Stimulated activated CD4-positive, alpha-beta T cell treated with anti-CD3 and anti-CD28 coated beads, Interleukin-4, amount 100 ng/mL, for 24 hours (primary cell): Measurements from ENCODE around the gene PRDM4.

Source experiments
- DNase-seq: peaks from one replicate; pipeline ENCODE4 v3.0.0-alpha.2; 2020

PRDM4 gene

GRCh38 chr12:107685360-107686248 lies 75.3 kb downstream of the PRDM4 start, which contains the start of gene PWP1:
PWP1 (plus strand) TSS chr12:107685799; CDS start chr12:107685900, 101 bp downstream.
- peak; percentile 95 for DNase-seq

DNA sequence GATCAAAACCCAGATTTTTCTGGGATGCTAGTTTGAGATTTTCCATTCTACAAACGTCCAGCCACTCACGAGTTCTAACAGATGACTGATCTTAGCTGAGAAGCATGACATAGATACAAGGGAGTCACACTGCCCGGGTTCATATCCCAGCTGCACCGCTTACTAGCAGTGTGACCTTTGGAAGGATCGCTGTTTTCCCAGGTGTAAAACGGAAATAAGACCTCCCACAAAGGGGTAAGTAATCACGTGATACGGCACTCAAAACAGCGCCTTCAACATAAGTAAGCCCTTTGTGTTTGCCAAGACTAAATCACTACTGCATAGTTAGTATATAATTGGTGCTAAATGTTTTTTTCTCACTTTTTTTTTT lies 76.0 kb downstream of the PRDM4 start:
- peak; percentile 28 for DNase-seq

DNA sequence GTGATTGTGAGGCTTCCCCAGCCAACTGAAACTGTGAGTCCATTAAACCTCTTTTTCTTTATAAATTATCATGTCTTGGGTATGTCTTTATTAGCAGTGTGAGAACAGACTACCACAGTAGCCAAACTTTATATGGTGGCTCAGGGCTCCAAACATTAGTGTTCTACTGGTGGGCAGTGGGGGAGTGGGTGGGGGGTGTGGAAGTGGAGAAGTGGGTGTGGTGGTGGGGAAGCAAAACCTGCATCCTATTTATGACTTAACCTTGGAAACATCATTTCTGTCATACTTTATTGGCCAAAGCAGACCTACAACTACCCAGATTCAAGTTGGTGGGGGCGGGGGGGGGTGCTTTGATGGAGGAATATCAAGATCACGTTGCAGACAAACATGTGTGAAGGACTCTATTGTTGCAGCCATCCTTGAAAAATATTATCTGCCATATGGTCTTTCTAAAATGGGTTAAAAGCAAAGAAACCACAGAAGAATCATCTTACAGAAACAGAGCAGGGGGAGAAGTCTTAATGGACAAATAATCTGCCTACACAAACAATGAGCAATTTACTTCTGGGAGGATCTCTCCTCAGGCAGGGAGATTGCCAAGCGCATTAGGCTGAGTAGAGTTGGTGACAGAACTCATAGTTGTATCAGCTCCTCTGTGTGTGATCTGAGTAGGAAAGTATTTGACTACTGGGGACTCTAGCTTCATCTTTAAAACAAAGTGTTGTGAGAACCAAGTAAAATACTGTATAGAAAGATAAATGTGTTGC lies 76.7 kb downstream of the PRDM4 start:
- no peak for DNase-seq
